Panc1 (cell line): ENCODE data around the gene MRM3. TPM values are rescaled to one million over a fixed set of nuclear protein-coding genes. Genes with fewer than 3 reads are reported as not detected.

ENCODE experiments used
- total RNA-seq: library from RNA; stranded (reverse); gene quantifications from one replicate; pipeline ENCODE4 v1.2.1, GENCODE V29; 2021; ENCODE audit not compliant: unreplicated experiment

The MRM3 gene
- total RNA-seq, 1 experiment from 2014 or later, result 13.4 TPM

Other genes with a start within 250 kb of the MRM3 start
- gene VPS53, start 67.5 kb upstream of the MRM3 start, total RNA-seq, result 61.5 TPM
- gene TLCD3A, start 49.8 kb upstream of the MRM3 start, total RNA-seq, result 30.4 TPM
- gene GEMIN4, start 30.1 kb upstream of the MRM3 start, total RNA-seq, result 34.9 TPM
- 57.8 TPM for gene GLOD4, start 73 bp upstream of the MRM3 start, total RNA-seq
- gene NXN, start 197.4 kb downstream of the MRM3 start, total RNA-seq, result 126 TPM
- gene TIMM22, start 214.8 kb downstream of the MRM3 start, total RNA-seq, result 10.2 TPM